Suppressor macrophage (primary cell): ENCODE results near the gene SSBP3.
A peak's percentile ranks its signal among the peaks of the same experiment; 100 is the strongest.
"Not testable (repeated sequence)": the region's sequence is repeated elsewhere in the genome, so short reads cannot be mapped to it uniquely, and the experiment has no call there.

Experiments
- DNase-seq, 4 experiments: peaks; one replicate each; pipeline ENCODE4 v3.0.0-alpha.2; 2020 to 2022
- total RNA-seq, 17 experiments: gene quantifications; one replicate each; lab custom pipeline; 2026; ENCODE audit warnings: mixed read lengths in 6 of 17, inconsistent platforms in 3 of 17; lab: John Stamatoyannopoulos, UW

SSBP3 gene
- 7.4 to 73.0 (median 36.5) reads per million in 17 experiments for total RNA-seq

DNA sequence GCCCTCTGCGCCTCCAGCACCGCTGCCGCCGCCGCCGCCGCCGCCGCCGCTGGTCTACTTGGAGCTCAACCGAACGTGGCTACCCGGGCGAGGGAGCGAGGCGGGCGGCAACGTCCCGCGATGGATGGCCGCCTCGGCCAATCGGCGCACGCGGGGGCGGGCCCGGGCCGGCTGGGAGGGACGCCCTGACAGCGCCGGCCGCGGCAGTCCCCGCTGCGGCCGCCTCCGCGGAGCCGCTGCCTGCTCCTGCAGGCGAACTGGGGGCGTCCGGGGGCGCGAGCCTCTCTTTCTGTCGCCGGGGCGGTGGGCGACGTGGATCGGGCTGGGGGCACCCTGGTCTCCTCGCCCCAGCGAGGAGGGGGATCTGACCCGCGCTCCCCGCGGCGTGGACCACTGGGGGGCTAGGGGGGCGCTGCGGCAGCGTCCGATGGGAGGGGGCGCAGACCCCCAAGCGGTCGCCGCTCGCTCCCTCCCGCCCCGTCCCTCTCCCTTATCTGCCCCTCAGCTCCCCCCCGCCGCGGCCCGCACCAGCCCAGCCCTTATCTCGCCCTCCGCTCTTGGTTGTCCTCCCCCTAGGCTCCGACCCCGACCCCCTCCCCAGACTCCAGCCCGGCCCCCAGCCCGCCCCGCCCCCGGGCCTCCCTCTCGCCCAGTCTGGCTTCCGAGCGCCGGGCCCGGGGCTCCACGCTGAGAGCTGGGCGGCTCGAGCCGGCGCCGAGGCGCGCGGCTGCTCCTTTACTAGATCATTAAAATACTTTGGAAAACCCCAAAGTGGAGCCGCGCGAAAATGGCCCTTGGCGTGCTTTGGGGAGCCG lies at the start of gene SSBP3:
SSBP3 (minus strand) TSS at position 56 of the 815 bp plus-strand sequence.
- DNase-seq = peak; percentile 95 to 99 (median 97)

DNA sequence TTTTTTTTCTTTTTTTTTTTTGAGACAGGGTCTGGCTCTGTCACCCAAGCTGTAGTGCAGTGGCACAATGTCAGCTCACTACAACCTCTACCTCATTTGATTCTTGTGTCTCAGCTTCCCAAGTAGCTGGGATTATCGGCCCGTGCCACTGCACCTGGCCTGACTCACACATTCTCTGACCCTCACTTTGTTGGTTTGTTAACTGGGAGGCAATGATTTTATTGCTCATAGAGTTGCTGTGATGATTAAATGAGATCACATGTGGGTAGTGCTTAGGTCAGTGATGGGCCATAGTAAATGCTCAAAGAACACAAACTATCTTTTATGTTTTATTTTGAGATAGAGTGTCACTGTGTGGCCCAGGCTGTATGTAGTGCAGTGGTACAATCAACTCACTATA lies 47.3 kb upstream of the SSBP3 start:
- DNase-seq = no peak

DNA sequence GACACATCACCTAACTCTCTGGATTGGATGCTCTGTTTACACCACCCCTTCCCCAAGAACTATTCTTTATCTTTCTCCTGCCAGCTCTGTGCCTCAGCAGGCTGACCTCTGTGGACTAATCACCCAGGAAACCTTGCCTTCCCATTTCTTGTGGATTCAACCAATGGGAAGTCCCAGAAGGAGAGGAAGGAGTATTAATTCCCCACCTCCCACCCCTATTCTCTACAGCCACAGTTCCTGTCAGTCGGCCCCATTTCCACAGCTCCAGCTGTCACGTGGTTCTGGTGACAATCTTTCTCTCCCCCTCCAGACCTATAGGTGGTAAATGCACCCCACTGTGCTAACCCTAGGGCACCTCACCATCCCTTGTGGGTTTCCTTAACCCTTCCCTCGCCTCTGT lies 46.8 kb upstream of the SSBP3 start:
- DNase-seq = peak in 3 of 4 experiments; percentile 29 to 48 (median 38)

DNA sequence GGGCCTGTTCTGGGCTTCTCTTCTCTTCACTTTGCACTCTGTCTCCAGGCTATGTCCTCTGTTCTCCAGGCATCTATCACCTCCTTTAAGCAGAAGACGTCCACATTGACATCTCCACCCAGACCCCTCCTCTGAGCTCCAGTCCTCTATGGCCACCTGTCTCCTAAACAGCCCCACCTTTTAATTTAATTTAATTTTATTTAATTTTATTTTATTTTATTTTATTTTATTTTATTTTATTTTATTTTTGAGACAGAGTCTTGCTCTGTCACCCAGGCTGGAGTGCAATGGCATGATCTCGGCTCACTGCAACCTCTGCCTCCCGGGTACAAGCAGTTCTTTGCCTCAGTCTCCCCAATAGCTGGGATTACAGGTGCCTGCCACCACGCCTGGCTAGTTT lies 43.2 kb upstream of the SSBP3 start:
- not testable (repeated sequence) for DNase-seq

DNA sequence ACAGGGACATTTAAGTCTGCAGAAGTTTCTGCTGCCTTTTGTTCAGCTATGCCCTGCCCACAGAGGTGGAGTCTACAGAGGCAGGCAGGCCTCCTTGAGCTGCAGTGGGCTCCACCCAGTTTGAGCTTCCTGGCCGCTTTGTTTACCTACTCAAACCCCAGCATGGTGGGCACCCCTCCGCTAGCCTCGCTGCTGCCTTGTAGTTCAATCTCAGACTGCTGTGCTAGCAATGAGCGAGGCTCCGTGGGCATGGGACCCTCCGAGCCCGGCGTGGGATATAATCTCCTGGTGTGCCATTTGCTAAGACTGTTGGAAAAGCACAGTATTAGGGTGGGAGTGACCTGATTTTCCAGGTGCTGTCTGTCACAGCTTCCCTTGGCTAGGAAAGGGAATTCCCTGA lies 42.6 kb upstream of the SSBP3 start:
- not testable (repeated sequence) for DNase-seq

DNA sequence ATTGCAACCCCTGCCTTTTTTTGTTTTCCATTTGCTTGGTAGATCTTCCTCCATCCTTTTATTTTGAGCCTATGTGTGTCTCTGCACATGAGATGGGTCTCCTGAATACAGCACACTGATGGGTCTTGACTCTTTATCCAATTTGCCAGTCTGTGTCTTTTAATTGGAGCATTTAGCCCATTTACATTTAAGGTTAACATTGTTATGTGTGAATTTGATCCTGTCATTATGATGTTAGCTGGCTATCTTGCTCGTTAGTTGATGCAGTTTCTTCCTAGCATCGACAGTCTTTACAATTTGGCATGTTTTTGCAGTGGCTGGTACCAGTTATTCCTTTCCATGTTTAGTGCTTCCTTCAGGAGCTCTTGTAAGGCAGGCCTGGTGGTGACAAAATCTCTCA lies 40.9 kb upstream of the SSBP3 start:
- not testable (repeated sequence) for DNase-seq

DNA sequence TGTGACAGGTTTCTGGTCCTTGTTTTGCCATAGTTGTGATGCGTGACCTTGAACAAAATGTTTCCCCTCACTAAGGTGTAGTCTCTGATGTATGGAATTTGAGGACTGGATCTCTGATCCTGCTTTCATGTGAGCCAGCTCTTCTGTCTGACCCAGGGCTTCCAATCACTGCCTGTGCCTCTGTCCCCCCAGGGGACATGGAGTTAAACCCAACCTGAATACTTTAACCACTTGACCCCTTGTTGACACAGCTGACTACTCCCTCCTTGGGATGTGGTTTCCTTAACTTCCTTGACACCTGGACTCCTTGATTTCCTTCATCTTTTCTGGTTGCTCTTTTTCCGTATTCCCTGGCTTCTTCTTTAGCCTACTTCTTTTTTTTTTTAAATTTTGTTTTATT lies 36.0 kb upstream of the SSBP3 start:
- DNase-seq = no peak

DNA sequence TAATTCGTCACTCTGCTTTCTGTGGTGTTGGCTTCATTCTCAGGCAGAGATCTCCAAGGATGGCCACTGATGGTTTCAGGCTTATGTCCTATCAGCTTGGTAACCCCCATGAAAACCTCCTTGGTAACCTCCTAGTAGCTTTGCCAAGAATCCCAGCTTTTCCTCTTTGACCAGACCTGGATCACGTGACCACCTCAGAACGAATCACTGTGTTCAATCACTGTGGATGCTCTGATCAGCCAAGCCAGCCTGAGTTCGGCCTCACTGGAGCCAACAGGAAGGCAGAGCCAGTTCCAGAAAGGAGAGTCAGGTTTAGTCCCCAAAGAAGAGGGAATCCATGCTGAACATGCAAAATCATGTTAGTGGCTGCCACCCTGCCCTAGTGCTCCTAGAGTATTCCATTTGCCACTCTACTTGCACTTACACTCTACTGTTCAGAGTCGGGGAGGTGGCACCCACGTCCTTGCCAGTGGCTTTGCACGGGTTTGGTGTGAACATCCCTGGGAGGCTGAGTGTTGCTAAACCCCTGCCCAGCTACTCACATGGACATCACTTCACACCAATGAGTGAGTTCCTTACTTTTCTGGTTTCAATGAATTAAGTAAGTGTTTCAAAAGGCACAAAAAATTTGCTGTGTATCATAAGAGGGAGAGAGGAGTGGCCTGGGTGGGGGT lies 33.5 kb upstream of the SSBP3 start:
- DNase-seq = no peak

DNA sequence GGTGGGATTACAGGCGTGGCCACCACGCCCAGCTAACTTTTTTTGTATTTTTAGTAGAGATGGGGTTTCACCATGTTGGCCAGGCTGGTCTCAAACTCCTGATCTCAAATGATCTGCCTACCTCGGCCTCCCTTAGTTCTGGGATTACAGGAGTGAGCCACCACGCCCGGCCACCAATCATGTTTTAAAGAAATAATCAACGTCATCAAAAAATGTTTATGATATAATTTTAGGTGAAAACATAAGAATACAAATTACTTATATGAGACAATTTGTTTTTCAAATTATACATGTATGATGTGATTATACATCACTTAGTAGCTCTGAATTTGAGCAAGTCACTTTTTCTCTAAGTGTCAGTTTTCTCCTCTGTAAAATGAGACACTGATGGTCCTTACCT lies 31.6 kb upstream of the SSBP3 start:
- no peak for DNase-seq

DNA sequence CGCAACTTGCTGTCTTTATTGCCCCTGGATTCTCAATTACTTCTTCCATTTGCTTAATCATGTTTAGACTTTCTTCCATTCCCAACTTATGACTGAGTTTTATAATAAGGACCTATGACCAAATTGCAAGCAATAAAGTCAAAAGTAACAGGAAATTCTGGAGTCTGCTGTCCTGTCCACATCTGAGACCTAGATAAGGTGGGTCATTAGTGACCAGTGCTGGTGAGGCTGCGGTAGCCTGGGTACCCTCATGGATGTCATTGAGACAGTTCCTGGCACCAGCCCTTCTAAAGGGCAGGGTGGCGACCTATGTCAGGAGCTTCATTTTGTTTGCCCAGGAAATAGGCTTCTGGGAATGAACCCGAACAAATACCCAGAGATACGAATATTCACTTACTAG lies 30.6 kb upstream of the SSBP3 start:
- no peak for DNase-seq

DNA sequence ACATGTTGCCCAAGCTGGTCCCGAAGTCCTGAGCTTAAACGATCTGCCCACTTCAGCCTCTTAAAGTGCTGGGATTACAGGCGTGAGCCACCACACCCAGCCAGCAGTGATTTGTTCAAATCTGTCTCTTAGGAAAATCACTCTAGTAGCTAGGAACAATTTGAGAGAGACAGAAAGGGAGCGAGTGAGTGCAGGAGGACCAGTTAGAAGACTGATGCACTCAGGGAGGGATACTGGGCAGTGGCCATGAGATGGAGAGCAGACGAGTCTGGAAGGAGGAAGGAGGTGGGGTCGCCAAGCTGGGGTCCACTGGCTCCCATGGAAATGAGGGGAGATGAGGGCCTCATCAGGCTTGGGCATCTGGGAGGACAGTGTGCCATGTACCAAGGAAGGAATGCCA lies 23.6 kb upstream of the SSBP3 start:
- DNase-seq = no peak

DNA sequence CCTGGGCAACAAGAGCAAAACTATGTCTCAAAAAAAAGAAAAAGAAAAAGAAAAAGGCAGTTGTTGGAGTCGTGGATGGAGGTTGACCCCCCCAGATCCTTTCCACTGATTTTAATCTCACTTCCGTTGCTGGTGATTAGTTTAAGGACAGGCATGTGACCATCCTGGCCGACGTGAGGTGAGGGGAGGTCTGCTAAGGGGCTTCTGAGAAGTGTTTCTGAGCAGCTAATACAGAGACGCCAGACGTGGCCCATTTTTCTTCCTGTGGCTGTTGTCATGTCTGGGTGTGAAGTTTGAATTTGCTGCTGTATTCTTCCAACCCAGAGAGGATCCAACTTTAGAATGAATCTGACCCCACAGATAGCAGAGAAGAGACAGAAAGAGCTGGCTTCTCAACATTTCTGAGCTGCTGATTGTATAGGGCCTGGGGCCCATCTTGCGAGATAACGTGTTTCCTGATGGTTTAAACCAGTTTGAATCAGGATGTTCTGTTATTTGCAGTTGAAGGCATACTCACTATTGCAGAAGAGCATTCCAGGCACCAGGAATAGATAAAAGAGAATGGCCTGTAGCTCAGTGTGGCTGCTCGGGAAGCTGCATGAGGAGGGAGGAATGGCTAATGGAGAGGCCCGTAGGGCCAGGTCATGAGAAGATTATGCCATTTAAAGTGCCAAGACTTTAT lies 22.8 kb upstream of the SSBP3 start:
- DNase-seq = no peak

DNA sequence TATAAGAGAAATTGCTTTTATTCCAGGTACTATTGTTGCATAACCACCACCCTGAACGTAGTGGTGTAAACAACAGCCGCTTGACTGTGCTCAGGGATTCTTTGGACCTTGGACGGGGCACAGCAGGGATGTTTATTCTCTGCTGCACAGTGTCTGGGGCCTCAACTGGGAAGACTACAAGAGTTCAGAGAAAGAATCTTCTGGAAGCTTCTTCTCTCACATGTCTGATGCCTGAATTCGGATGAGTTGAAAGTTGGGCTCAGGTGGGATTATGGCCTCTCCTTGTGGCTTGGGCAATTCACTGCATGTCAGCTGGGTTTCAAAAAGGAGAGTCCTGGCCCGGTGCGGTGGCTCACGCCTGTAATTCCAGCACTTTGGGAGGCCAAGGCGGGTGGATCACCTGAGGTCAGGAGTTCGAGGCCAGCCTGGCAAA lies 19.0 kb upstream of the SSBP3 start:
- no peak for DNase-seq

DNA sequence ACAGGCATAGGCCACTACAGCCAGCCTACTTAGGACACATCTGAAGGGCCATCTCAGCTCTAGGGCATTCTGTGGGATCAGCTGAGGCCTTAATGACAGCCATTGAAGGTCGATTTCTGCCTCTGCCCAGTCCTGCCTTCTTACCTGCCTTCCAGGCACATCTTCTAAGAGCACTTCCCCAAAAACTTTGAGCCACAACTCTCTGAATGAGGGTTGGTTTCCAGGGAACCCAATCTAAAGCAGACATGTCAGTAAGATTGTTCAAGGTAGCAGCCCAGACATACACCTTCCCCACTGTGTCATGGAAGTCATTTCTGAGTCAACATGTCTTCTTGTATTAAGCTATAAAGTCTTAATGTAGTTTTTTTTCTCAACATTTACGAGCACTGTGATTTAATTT lies 18.2 kb upstream of the SSBP3 start:
- no peak for DNase-seq

DNA sequence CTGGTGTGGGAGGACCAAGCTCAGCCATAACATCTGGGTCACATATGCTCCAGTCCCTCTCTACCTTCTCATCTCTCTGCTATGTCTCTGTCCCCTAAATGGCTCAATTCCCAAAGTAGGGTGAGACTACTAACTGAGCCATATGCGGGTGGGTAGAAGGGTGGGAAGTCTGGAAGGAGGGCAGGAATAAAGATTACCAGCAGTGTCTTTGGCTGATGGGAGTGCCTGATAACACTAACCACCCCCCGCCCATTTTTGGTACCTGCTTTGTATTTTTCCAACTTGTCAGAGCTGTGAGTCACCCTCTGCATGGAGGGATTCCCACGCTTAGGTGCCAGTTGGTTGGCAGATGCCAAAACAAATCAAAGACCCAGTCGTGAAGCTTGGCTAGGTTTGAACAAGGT lies 14.9 kb upstream of the SSBP3 start:
- DNase-seq = no peak

DNA sequence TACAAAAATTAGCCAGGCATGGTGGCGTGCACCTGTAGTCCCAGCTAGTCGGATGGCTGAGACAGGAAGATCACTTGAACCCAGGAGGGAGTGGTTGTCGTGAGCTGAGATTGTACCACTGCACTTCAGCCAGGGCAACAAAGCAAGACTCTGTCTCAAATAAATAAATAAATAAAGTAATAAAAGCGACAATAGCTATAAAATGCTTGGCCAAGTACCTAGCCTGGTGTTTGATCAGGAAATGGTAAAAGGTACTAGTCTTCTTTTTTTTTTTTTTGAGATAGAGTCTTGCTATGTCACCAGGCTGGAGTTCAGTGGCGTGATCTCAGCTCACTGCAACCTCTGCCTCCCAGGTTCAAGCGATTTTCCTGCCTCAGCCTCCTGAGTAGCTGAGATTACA lies 12.4 kb upstream of the SSBP3 start:
- DNase-seq = not testable (repeated sequence)

DNA sequence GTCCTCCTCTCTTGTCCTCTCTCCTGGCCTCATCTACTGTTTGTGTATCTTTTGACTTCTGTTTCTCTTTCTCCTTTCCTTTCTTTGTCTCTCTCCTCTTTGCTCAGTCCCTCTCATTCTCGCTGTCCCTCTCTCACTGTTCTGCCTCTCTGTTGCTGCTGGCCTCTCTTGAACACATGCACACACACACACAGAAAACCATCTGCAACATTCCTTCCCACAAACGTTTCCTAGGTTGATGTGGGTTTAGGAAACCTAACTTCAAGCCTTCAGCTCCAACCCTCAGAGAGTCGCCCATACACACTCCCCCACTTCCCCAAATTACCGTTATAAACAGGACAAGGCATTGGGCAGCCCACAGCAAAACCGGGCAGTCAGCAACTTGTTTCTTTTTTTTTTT lies 10.9 kb upstream of the SSBP3 start:
- peak; percentile 68 to 88 (median 78) for DNase-seq

DNA sequence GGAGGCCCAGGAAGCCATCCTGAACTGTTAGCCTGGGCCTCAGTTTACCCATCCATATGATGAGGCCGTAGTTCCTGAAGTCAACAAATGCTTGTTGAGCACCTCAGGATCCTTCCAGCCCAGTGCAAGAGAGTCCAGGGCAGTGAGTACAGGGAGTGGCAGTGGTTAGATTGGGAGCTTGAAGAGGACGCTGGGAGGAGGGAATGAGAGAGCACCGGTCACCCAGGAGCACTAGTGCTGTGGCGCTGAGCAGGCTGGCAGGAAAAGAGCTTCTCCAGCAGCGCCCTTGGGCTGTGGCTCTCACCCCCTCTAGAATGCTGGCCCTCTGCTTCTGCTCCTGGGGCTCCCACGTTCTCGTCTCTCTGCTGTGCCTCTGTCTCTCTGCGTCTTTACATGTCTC lies 10.2 kb upstream of the SSBP3 start:
- no peak for DNase-seq

DNA sequence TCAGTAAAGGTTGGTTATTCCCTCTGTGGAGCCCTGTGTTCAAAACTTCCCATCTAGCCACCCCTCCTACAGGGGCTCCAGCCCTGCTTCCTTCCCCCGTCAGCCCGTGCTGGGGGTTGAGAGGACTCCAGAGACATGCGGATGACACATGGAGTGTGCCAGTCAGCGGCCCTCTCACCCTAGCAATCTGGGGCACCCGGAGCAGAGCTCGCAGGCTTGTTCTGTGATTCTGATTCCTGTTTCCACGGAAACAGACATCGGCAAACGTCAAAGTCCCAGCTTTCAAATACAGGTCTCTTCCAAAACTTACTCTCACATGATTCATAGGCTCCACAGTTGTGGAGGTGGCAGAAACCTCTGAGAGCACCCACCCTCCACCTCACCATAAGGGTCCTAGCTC lies 9.8 kb upstream of the SSBP3 start:
- no peak for DNase-seq

DNA sequence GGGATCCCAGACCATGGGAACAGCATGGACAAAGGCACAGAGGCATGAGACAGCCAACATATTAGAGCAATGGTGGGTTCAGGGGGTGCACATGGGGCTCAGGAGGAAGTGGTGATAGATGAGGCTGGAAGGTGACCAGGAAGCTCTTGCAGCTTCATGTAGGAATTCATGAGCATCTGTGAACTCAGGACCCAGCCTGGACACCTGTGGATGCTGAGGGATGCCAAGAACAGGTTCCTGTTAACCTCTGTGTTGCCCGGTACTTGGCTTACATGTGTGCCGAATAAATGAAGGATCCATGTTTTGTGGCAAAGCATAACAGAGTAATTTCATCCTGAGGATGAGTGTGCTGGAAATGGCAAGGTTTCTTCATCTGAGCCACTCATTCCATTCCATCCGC lies 9.3 kb upstream of the SSBP3 start:
- no peak for DNase-seq

DNA sequence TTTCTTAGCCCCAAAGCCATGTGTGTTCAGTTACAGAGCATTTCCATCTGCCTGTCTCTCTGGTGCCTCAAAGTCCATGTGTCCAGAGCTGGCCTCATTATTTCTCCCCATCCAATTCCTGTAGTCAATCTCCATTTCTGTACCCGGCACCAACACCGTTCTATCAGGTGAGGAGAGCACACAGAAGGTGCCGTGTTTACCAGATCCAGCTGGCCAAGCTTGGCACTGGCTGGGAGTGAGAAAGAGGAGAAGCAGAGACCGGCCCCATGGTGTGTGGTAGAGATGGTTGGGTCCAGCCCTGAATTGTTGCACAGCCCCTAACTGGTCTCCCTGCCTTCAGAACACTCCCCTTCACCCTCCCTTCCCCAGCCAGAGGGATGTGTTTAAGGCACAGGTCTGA lies 7.5 kb upstream of the SSBP3 start:
- no peak for DNase-seq

DNA sequence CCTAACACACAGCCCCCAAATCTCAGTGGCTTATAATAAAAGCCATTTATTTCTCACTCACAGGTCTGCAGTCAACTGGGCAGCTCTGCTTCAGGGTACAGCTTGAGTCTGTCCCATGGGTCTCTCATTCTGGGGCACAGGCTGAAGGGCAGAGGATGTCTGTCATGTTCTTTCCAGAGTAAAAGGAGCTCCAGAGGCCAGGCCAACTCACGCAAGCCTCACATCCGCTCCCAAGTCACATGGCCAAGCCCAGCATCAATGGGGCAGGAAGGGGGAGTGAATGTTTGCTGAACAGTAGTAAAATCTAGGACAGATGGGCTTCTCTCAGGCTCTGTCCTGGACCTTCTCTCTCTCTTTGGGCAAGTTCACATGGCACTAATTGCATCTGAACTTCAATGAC lies 7.1 kb upstream of the SSBP3 start:
- DNase-seq = peak; percentile 49 to 73 (median 67)

DNA sequence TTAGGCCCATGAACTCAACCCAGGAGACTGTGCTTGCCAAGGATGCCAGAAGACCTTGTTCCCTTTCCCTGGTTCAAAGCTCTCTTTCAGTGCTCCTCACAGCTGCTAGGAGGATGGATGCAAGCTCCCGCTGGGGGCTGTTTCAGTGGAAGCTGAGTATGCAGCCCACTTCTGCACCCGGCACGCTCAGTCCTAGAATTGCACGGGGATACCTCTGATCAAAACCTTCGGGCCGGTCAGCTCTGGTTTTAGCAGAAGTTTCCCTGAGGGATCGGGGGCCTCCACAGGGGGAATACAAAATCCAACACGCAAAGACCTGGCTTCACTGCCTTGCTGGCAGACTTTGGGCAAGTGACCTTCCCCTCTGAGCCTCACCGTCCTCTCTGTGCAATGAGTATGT lies 4.2 kb upstream of the SSBP3 start:
- DNase-seq = no peak
